Measurements from ENCODE around the gene ROBO2. TPM values are rescaled to one million over a fixed set of nuclear protein-coding genes. Genes with fewer than 3 reads are reported as not detected.

Gene ROBO2
- total and polyA plus RNA-seq, 10 of the 15 experiments (the other 5 are each of a cell fraction or from before 2014, with no cell fraction given), result 0.22 to 2.5 (median 0.81) TPM

DNA sequence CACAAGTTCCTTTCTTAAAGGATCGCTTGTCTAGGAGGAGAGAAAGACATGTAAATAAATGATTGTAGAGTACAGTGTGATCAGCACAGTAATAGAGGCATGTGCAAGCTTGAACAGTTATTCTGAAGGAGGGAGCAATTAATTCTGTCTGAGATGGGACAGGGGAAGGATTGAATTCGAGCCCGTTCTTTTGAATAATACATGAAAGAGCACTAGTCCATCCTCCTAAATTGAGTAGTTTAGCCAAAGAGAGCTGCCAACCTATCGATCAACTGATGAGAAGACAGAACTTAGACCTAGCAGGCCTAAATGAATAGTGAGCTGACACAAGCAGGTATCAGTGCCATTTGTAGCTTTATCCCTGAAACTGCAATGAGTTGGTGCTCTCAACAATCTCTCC is 142.4 kb downstream of the ROBO2 start:
- Histone ChIP-seq H3K9ac (ENCODE audit: control insufficient read depth, insufficient read depth, low read length) (no peak overlapping the region), H2AFZ (ENCODE audit: control insufficient read depth, low read depth, low read length) (no peak overlapping the region), H3K9me3 (replicated peaks; ENCODE audit: control insufficient read depth, insufficient read depth, low read length) (no peaks in the 10 kb centered on the region), H3K36me3 (ENCODE audit: control insufficient read depth in 2 of 2, insufficient read depth in 2 of 2, low read length in 1 of 2) (no peaks in the 10 kb centered on the region), H3K4me1 (ENCODE audit: control insufficient read depth, insufficient read depth, low read length) (no peaks in the 10 kb centered on the region), H3K79me2 (ENCODE audit: control insufficient read depth, insufficient read depth, low read length) (no peaks in the 10 kb centered on the region), H3K4me2 (ENCODE audit: control insufficient read depth, insufficient read depth) (no peak overlapping the region), H3K27me3 (replicated peaks in 1 of 2; ENCODE audit: control insufficient read depth in 2 of 2, insufficient read depth in 2 of 2, low read length in 1 of 2) (no peaks in the 10 kb centered on the region), H3K27ac (ENCODE audit: control insufficient read depth, insufficient read depth) (no peak overlapping the region), H4K20me1 (ENCODE audit: control insufficient read depth, insufficient read depth) (no peaks in the 10 kb centered on the region), H3K4me3 (no peak overlapping the region)
- CTCF ChIA-PET, result no interaction called here
- POLR2A ChIA-PET, result no interaction called here
- ATAC-seq, result no peak
- intact Hi-C loops (cut with micrococcal nuclease; ENCODE audit: unreplicated experiment) (no loop called here), in situ Hi-C loops (cut with MboI) (no loop called here)
- WGBS (ENCODE audit: insufficient coverage, insufficient replicate concordance, low lambda C conversion rate, missing lambda C conversion rate), result 9% methylated on average over 4 of the region's 4 CpGs
- FAIRE-seq, result no peak
- SMC1A ChIA-PET (ENCODE audit: uncharacterized antibody, unreplicated experiment), result interaction anchor here (0.9 to 1.1 kb wide), 2 partner anchors 10 to 20 kb away, joined by 3 to 4 read pairs; no protein-coding TSS in a partner anchor
- no TSS peak for BruUV-seq (replicated peaks)
- RAD21 ChIA-PET (ENCODE audit: unreplicated experiment), result no interaction called here
- no peak for DNase-seq (ENCODE audit: low read depth, low spot score)
- no peak for TF ChIP-seq HDAC2 (IDR thresholded peaks at IDR 0.05)
- TF ChIP-seq, protein P1, sequence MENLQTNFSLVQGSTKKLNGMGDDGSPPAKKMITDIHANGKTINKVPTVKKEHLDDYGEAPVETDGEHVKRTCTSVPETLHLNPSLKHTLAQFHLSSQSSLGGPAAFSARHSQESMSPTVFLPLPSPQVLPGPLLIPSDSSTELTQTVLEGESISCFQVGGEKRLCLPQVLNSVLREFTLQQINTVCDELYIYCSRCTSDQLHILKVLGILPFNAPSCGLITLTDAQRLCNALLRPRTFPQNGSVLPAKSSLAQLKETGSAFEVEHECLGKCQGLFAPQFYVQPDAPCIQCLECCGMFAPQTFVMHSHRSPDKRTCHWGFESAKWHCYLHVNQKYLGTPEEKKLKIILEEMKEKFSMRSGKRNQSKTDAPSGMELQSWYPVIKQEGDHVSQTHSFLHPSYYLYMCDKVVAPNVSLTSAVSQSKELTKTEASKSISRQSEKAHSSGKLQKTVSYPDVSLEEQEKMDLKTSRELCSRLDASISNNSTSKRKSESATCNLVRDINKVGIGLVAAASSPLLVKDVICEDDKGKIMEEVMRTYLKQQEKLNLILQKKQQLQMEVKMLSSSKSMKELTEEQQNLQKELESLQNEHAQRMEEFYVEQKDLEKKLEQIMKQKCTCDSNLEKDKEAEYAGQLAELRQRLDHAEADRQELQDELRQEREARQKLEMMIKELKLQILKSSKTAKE (IDR thresholded peaks at IDR 0.05; ENCODE audit: low read depth, poor library complexity, severe bottlenecking), result no peak
- TF ChIP-seq, protein P2, sequence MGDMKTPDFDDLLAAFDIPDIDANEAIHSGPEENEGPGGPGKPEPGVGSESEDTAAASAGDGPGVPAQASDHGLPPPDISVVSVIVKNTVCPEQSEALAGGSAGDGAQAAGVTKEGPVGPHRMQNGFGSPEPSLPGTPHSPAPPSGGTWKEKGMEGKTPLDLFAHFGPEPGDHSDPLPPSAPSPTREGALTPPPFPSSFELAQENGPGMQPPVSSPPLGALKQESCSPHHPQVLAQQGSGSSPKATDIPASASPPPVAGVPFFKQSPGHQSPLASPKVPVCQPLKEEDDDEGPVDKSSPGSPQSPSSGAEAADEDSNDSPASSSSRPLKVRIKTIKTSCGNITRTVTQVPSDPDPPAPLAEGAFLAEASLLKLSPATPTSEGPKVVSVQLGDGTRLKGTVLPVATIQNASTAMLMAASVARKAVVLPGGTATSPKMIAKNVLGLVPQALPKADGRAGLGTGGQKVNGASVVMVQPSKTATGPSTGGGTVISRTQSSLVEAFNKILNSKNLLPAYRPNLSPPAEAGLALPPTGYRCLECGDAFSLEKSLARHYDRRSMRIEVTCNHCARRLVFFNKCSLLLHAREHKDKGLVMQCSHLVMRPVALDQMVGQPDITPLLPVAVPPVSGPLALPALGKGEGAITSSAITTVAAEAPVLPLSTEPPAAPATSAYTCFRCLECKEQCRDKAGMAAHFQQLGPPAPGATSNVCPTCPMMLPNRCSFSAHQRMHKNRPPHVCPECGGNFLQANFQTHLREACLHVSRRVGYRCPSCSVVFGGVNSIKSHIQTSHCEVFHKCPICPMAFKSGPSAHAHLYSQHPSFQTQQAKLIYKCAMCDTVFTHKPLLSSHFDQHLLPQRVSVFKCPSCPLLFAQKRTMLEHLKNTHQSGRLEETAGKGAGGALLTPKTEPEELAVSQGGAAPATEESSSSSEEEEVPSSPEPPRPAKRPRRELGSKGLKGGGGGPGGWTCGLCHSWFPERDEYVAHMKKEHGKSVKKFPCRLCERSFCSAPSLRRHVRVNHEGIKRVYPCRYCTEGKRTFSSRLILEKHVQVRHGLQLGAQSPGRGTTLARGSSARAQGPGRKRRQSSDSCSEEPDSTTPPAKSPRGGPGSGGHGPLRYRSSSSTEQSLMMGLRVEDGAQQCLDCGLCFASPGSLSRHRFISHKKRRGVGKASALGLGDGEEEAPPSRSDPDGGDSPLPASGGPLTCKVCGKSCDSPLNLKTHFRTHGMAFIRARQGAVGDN (IDR thresholded peaks at IDR 0.05), result no peak
- no peak for TF ChIP-seq BMI1 (IDR thresholded peaks at IDR 0.05; ENCODE audit: borderline replicate concordance)
- TF ChIP-seq EED (IDR thresholded peaks at IDR 0.05; ENCODE audit: low read depth), result no peak
- TF ChIP-seq GABPA (IDR thresholded peaks at IDR 0.05; ENCODE audit: low read depth), result no peak
- TF ChIP-seq KLF5 (IDR thresholded peaks at IDR 0.05; ENCODE audit: partially characterized antibody), result no peak
- TF ChIP-seq, protein P3, sequence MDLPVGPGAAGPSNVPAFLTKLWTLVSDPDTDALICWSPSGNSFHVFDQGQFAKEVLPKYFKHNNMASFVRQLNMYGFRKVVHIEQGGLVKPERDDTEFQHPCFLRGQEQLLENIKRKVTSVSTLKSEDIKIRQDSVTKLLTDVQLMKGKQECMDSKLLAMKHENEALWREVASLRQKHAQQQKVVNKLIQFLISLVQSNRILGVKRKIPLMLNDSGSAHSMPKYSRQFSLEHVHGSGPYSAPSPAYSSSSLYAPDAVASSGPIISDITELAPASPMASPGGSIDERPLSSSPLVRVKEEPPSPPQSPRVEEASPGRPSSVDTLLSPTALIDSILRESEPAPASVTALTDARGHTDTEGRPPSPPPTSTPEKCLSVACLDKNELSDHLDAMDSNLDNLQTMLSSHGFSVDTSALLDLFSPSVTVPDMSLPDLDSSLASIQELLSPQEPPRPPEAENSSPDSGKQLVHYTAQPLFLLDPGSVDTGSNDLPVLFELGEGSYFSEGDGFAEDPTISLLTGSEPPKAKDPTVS (IDR thresholded peaks at IDR 0.05; ENCODE audit: low read depth, low read length), result no peak
- no peak for TF ChIP-seq RAD21 (IDR thresholded peaks at IDR 0.05; ENCODE audit: insufficient read depth, low read depth, low read length)
- TF ChIP-seq NRF1 (conservative IDR thresholded peaks at IDR 0.05; ENCODE audit: low read depth, low read length), result no peak
- TF ChIP-seq, protein P4, sequence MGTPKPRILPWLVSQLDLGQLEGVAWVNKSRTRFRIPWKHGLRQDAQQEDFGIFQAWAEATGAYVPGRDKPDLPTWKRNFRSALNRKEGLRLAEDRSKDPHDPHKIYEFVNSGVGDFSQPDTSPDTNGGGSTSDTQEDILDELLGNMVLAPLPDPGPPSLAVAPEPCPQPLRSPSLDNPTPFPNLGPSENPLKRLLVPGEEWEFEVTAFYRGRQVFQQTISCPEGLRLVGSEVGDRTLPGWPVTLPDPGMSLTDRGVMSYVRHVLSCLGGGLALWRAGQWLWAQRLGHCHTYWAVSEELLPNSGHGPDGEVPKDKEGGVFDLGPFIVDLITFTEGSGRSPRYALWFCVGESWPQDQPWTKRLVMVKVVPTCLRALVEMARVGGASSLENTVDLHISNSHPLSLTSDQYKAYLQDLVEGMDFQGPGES (IDR thresholded peaks at IDR 0.05), result no peak
- TF ChIP-seq, protein P5, sequence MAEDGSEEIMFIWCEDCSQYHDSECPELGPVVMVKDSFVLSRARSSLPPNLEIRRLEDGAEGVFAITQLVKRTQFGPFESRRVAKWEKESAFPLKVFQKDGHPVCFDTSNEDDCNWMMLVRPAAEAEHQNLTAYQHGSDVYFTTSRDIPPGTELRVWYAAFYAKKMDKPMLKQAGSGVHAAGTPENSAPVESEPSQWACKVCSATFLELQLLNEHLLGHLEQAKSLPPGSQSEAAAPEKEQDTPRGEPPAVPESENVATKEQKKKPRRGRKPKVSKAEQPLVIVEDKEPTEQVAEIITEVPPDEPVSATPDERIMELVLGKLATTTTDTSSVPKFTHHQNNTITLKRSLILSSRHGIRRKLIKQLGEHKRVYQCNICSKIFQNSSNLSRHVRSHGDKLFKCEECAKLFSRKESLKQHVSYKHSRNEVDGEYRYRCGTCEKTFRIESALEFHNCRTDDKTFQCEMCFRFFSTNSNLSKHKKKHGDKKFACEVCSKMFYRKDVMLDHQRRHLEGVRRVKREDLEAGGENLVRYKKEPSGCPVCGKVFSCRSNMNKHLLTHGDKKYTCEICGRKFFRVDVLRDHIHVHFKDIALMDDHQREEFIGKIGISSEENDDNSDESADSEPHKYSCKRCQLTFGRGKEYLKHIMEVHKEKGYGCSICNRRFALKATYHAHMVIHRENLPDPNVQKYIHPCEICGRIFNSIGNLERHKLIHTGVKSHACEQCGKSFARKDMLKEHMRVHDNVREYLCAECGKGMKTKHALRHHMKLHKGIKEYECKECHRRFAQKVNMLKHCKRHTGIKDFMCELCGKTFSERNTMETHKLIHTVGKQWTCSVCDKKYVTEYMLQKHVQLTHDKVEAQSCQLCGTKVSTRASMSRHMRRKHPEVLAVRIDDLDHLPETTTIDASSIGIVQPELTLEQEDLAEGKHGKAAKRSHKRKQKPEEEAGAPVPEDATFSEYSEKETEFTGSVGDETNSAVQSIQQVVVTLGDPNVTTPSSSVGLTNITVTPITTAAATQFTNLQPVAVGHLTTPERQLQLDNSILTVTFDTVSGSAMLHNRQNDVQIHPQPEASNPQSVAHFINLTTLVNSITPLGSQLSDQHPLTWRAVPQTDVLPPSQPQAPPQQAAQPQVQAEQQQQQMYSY (CRISPR knock-in tag; IDR thresholded peaks at IDR 0.05), result no peak

All from GM12878 (cell line).